Measurements from ENCODE around the gene ZC3H18.

The ZC3H18 gene

GRCh38 chr16:88569985-88570690, at the start of gene ZC3H18:
ZC3H18 (plus strand) TSS chr16:88570403; CDS start chr16:88577124, 6,721 bp downstream.
- peak; percentile 98 for DNase-seq (ENCODE audit: low spot score)

DNA sequence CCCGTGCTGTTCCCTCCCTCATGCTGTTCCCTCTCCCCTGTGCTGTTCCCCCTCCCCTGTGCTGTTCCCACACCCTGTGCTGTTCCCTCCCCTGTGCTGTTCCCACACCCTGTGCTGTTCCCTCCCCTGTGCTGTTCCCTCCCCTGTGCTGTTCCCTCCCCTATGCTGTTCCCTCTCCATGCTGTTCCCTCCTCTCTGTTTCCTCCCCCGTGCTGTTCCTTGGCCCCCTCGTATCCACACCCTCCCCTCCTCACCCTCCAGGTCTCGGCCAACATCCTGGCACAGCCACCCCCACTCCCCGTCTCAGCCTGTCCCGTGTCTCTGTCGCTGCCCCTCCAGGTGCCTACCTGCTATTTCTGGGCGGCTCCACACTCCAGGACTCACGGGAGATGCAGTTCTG, 48.5 kb upstream of the ZC3H18 start:
- DNase-seq (ENCODE audit: low spot score) = no peak

DNA sequence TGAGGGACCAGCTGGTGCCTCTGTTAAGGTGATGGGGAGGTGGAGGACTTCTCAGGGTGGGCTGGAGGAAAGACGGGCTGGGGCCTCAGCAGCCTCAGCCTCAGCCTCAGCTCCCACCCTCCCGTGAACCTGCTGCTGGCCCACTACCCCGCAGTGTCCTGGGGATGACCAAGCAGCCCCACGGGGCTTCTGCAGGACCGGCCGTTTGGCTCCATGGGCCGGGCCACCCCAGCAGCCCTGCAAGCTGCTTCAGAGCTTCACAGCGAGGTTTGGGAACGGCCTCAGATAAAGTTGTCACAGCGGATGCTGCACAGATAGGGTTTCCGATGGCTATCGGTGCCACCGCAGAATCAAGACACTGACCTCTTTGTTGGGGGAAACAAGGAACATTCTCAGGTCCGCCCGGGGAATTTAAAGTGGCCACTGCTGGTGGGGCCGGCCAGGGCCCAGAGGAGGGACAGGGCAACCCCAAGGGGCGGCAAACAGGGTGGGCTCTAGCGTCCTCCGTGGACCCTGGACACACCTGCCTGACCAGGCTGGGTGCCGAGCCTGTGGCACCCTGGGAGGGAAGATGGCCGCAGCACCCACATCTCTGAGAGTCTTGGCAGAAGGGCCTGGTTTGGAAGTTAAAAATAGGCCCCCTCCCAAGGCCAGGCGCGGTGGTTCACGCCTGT, 47.8 kb upstream of the ZC3H18 start:
- no peak for DNase-seq (ENCODE audit: low spot score)

GRCh38 chr16:88523309-88524161, 46.7 kb upstream of the ZC3H18 start:
- DNase-seq (ENCODE audit: low spot score) = peak; percentile 57

GRCh38 chr16:88524274-88524972, 45.8 kb upstream of the ZC3H18 start:
- no peak for DNase-seq (ENCODE audit: low spot score)

DNA sequence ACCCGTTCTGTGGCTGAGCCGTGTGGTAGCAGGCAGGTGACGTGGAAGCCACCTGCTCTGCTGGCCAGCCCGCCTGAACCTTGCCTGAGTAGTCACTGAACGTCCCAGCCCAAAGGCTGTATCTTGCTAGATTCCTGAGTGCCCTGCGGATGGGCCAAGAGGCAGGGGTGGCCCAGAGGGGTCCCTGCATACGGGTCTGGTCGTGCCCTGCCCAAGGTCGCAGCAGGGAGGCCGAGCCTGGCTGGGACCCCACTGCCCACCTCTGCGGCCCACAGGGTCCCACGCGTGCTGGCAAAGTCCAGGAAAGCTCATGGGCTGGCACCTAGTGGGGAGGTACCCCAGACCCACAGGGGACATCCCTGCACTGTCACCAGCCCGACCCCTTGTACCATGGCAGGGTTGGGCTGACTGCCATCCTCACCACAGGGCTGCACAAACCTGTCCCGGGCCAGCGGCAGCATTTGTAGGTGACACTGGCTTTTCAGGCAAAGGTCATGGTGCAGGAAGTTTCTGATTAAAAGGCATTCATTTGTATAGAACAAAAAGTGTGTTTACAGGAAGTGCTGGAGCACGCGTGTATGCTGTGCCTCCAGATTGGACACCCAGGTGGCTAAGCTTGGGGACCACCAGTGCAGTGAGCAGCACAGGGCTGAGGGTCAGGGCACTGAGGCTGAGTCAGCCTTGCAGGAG, 45.1 kb upstream of the ZC3H18 start:
- DNase-seq (ENCODE audit: low spot score) = no peak

- DNase-seq (ENCODE audit: low spot score) = no peak
Measured at GRCh38 chr16:88525663-88525990, 44.6 kb upstream of the ZC3H18 start.

GRCh38 chr16:88526008-88526905, 43.9 kb upstream of the ZC3H18 start:
- DNase-seq (ENCODE audit: low spot score) = no peak

GRCh38 chr16:88526906-88527185, 43.4 kb upstream of the ZC3H18 start:
- DNase-seq (ENCODE audit: low spot score) = no peak

- DNase-seq (ENCODE audit: low spot score) = peak; percentile 74
Measured at GRCh38 chr16:88527186-88527936, 42.8 kb upstream of the ZC3H18 start.

GRCh38 chr16:88527937-88528743, 42.1 kb upstream of the ZC3H18 start:
- no peak for DNase-seq (ENCODE audit: low spot score)

DNA sequence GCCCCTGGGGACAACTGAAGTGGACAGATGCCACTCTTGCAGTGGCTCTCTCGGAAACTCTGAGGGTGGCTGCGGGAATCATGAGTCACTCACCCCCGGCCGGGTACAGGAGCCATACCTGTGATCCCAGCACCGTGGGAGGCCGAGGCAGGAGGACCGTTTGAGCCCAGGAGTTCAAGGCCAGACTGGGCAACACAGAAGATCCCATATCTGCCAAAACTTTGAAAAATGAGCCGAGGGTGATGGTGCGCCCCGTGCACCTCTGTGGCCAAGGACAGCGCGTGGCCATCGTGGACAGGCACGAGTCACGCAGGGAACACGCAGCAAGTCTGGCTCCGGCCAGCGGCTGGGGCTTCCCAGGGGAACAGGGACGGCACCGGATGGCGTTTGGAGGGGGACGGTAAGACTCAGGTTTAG, 41.3 kb upstream of the ZC3H18 start:
- DNase-seq (ENCODE audit: low spot score) = no peak

DNA sequence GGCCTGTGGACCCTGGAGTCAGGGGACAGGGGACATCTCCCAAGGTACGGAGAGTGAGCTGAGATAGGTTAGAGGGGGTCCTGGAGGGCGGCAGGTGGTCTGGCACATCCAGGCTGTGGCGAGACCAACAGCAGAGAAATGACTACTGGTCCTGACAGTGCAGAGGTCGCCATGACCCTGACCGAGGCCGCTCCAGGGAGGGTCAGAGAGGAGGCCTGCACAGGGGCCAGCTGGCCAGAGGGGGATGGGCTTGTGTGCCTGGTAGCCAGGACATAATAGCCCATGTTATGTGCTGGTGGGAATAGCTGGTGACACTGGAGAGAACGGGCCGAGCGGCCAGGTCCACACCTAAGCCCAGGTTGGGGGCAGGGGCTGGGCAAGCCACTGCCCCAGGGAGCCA, 40.6 kb upstream of the ZC3H18 start:
- DNase-seq (ENCODE audit: low spot score) = no peak

- DNase-seq (ENCODE audit: low spot score) = no peak
Measured at GRCh38 chr16:88530051-88530857, 39.9 kb upstream of the ZC3H18 start.

- no peak for DNase-seq (ENCODE audit: low spot score)
Measured at GRCh38 chr16:88530858-88531203, 39.4 kb upstream of the ZC3H18 start.

- DNase-seq (ENCODE audit: low spot score) = no peak
Measured at GRCh38 chr16:88531346-88531745, 38.9 kb upstream of the ZC3H18 start.

- DNase-seq (ENCODE audit: low spot score) = no peak
Measured at GRCh38 chr16:88531931-88532433, 38.2 kb upstream of the ZC3H18 start.

Measured in hematopoietic multipotent progenitor cell treated with erythropoietin and hydrocortisone succinate and interleukin-3 and kit ligand, for 17 days (in vitro differentiated cells).